Esophagus muscularis mucosa (tissue), 4 donors: Measurements from ENCODE around the gene POTEC.
"Not testable (repeated sequence)": the region's sequence is repeated elsewhere in the genome, so short reads cannot be mapped to it uniquely, and the experiment has no call there.

Experiments
- EP300 ChIP-seq: sonication (generic); formaldehyde crosslinking; IDR thresholded peaks from one replicate; pipeline ENCODE4 v1.6.1; 2017; ENCODE audit warnings: antibody characterized with exemption
- POLR2A ChIP-seq: fragments of 450-650 bp; IDR thresholded peaks from one replicate; pipeline ENCODE4 v1.6.1; 2017; ENCODE audit warnings: antibody characterized with exemption, moderate library complexity, mild to moderate bottlenecking, low read depth
- TF ChIP-seq, protein P1 (sequence below), 3 experiments: fragments of 200-600 bp in 2 of 3; fragments of 450-650 bp in 1 of 3; sonication (generic) in 2 of 3; IDR thresholded peaks; one replicate each; pipeline ENCODE4 v1.5.1; 2017 to 2019; ENCODE audit warnings: antibody characterized with exemption in 3 of 3, mild to moderate bottlenecking in 2 of 3, moderate library complexity in 1 of 3

DNA sequence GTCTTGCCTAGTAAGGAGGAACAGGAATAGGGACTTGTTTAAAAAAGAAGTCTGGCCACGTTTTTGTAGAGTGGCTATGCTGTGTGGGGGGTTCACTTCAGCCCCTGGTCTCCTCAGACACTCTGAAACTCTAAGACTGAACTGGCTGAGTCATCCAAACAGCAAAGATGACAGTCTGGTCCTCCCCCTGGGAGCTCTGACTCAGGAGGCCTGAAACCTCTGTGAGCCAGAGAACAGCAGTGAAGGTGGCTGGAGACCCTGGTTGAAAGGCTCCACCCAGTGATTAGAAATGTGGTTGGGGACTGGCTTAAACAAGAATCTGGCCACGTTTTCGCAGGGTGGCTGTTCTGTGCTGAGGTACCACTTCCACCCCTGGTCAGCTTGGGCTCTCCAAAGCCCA, 32.7 kb downstream of the POTEC start:
- TF ChIP-seq POLR2A, EP300: not testable (repeated sequence)
- TF ChIP-seq, protein P1, sequence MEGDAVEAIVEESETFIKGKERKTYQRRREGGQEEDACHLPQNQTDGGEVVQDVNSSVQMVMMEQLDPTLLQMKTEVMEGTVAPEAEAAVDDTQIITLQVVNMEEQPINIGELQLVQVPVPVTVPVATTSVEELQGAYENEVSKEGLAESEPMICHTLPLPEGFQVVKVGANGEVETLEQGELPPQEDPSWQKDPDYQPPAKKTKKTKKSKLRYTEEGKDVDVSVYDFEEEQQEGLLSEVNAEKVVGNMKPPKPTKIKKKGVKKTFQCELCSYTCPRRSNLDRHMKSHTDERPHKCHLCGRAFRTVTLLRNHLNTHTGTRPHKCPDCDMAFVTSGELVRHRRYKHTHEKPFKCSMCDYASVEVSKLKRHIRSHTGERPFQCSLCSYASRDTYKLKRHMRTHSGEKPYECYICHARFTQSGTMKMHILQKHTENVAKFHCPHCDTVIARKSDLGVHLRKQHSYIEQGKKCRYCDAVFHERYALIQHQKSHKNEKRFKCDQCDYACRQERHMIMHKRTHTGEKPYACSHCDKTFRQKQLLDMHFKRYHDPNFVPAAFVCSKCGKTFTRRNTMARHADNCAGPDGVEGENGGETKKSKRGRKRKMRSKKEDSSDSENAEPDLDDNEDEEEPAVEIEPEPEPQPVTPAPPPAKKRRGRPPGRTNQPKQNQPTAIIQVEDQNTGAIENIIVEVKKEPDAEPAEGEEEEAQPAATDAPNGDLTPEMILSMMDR (IDR thresholded peaks at IDR 0.05) = not testable (repeated sequence)
